Putamen (tissue), 1 donor: ENCODE results near the gene ANKS1A.

ENCODE experiments used
- DNase-seq: peaks from one replicate; pipeline ENCODE4 v3.0.0-alpha.2; 2016; ENCODE audit warnings: low spot score

The ANKS1A gene

DNA sequence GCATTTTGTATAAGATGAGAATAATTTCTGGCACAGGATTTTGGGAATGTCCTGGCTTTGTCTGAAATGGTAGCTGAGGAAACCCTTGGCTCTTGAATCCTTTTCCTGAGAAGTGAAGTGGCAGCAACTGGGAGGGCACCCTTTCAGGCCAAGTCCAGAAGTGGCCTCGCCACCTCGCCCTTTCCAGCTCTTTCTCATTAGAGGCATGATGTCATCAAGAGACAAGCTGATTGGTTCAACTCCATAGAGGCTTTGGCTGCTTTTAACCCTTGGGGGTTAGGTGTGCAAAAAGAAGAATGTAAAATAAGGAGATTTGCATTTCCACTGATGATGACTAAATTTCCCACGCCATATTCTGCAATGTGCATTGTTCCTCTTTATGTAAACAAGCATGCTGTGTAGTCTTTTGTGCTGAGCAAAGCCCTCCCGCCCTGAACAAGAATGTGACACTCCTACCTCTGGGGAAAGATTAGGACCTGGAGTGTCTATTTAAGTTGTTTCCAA, 135.5 kb downstream of the ANKS1A start:
- peak; percentile 80 for DNase-seq

DNA sequence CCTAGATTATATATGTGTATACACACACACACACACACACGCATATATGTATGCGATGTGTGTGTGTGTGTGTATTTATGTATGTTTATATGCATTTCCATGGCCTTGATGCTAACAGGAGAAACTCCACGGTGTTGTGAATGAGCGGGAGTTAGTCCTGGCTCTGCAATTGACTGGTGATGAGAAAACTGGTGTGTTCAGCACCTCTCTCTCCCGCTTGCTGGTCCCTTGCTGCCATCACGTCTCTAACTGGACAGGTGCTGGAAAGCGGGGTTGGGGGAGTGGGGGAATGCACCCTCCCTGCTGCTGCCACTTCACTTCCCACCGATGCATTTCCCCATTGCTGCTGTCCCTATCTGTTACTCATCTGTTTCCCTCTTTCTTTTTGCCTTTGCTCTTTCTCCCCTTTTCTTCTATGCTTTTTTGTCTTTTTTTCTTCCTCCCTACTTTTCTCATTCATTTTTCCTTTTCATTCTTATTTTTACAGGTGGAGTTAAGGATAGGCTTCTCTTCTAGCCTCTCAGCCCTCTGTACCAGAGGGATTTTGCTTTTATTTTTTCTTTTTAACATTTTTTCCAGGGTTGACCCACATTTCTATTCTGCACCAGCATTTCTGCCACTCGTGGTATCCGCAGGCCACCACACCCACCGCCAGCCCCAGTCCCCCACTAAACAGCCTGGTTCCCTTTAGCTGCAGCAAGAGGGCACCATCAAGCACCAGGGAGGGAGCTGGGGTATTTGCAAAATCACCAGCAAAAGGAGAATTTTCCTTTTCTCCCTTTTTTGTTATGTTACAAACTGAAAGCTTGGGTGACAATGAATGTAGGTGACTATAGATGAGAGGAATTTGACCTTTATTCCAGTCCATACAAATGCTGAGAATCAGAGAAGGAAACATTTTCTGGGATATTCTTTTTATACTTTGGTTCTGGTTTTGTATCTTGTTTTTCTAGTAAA, 136.5 kb downstream of the ANKS1A start:
- DNase-seq: no peak

DNA sequence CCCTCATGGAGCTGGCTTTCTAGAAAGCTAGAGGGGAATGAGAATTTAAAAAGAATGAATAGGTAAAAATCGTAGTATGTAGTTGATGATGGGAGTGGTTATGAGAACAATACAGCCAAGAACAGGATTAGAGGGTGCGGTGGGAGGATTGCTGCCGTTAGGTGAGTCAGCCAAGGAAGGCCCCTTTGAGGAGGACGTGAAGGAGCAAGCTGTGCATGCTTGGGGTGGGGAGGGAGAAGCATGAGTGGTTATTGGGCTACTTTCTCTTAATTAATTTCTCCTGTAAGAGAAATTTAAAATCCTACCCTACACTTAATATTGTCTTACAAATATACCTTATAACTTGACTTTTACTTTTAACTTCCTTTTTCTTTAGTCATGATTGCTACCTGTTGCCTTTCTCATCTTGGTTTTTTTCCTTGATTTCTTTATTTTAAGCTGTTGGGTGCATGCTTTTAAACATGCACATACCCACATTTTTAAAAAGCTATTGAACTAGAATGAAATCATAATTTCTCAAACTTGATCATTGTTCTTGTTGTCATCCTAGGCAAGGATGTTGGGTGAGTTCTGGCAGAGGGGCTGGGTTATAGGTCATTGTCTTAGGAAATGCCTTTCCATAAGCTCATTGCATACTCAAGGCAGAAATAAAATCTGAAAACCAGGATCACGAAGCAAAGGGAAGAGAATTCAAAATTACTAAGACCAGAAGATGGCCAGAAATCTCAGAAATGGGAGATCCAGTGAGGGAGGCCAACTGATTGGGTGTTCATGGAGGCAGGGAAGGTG, 137.6 kb downstream of the ANKS1A start:
- DNase-seq: no peak

DNA sequence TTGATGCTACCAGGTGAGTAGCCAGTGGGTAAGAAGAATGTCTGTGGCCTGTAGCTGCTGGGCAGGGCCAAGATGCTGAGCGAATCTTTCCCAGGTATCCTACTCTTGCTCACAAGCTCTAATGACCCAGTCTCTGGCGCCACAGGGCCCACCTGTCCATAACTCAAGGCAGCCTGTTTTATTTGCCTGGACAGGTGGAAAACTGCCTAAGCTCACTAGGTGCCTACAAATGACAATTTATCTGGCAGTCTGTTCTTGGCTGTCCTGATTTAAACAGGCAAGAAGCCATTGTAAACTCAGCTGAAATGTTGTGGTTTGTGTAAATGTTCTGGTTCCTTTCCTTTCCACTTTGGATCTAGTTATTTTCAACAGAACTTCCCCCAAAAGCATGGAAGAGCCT, 138.8 kb downstream of the ANKS1A start:
- no peak for DNase-seq

DNA sequence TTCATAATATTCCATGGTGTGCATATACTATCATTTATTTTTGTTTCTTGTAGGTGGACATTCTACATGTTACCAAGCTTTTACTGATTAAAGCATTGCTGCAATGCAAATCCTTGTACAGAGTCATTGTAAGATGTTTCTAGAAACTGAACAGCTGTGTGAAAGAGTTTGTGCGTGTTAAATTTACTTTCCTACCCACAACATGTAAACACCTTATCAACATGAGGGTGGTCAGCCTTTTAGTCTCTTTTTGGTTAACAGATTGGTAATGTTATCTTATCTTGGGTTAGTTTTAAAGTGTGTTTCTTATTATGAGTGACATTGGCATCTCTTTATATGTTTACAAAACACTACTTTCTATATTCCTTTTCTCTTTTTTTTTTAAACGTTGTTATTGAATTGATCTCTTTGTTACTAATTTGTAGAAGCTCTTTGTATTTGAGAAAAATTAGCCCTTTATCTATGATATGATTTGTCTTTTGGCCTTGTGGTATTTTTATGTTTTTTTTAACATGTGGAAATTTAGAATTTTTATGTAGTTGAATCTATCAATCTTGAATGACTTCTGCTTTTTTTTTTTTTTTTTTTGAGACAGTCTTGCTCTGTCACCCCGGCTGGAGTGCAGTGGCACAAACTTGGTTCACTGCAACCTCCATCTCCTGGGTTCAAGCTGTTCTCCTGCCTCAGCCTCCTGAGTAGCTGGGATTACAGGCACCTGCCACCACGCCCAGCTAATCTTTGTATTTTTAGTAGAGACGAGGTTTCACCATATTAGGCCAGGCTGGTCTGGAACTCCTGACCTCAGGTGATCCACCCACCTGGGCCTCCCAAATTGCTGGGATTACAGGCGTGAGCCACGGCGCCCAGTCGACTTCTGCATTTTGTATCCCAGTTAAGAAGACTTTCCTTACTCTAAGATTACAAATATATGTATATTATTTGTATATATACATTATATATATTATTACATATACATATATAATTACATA, 140.0 kb downstream of the ANKS1A start:
- no peak for DNase-seq

DNA sequence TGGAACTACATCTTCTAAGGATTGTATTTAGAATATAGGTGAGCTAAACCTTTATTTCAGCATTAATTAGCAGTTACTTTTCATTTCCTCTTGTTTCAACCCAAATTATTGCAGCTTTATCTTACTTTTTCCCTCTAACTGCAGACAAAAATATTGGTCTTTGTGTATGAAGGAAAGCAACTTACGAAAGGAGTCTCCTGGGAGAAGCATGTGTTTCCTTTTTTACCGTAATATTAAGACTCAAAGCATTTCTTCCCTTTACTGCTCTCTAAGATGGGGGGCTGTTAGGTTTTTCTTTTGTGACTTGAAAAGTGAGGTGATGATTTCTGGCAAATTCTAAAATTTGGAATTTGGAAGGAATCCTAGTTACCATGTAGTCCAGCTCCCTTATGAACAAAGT, 141.0 kb downstream of the ANKS1A start:
- no peak for DNase-seq

DNA sequence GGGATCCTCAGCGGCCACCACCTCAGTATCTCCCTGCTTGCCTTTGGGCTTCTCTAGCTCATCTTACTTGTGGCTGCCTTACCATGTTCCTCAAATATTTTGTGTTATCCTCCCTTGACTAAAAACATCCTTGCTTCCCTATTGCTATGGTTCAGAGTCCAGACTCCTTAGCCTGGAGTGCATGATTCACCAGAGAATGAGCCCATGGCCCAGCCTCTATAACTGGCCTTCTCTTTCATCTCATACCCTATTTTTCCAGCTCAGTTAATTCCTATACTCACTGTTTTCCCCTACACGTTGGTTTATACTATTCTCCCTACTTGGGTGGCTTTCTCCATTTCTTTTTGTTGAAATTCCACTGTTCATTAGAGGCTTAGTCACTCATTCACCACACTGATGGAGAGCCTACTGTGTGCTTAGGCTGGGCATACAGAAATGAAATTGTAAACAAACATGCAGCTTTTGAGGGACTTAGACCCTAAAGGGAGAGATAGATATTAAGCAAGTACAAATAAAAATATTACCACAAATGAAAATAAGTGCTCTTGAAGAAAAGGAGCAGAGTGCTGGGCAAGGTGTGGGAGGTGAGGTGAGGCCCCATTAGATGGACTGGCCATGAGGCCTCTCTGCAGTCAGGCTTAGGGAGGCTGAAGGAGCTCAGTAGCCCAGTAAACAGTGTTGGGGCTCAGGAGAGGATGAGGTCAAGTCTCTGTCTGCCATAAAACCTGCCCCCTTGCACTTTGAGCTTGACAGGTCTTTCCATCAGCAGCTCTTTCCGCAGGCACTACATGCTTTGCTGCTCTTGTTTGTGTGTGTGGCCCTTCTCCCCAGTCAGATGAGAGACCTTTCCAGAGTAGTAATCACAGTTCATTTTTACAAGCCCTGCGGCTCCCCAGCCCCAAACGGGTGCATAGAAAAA, 142.8 kb downstream of the ANKS1A start:
- no peak for DNase-seq

DNA sequence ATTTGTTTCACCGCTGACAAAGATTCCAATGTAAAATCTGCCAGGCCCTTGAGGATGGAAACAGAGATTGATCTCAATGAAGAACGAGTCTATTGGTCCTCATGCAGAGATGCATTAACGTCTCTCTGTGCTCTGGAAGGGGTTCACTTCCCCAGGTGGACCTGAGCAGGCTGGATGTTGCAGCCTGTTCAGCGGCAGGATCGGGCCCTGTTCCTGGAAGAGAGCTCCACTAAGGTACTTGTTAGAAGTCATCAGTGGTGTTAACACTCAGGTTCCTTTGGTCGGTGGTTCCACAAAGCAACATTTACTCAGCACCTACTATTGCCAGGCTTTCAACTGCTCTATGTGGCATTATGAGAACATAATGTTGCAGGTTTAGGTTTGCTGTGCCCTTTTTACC, 144.6 kb downstream of the ANKS1A start:
- no peak for DNase-seq

DNA sequence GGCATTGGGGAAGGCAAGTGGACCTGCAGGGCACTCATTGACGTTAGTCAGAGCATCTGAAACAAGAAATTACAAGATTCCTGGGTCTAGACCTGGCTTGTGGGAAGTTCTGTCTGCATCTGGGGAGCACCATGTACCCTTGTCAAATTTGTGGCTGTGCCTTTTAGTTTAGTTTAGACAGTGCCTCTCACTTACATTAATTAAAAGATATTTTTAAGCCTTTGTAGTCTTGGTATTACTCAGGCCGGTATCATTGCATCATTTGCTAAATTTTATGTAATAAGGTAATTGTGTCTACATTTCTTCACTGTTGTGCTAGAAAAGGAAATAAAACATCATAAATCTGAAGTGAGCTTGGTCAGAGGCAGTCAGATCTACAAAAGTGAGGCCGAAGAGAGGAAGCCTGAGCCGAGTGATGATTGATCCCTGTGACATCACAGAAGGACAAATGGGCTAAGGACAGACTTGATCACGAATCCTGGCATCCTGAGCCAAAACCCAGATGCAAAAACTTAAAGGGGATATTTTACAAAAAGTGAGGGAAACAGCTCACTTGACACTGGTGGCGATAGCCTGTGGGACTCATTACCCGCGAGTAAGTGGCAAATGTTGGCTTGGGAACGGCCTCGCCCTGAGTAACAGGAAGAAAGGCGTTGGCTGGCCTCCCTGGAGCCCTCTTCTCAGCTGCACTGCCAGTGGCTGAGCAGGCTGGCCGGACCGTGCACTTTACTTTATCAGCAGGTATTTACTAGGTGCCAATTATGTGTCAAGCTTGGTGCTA, 145.5 kb downstream of the ANKS1A start:
- no peak for DNase-seq

DNA sequence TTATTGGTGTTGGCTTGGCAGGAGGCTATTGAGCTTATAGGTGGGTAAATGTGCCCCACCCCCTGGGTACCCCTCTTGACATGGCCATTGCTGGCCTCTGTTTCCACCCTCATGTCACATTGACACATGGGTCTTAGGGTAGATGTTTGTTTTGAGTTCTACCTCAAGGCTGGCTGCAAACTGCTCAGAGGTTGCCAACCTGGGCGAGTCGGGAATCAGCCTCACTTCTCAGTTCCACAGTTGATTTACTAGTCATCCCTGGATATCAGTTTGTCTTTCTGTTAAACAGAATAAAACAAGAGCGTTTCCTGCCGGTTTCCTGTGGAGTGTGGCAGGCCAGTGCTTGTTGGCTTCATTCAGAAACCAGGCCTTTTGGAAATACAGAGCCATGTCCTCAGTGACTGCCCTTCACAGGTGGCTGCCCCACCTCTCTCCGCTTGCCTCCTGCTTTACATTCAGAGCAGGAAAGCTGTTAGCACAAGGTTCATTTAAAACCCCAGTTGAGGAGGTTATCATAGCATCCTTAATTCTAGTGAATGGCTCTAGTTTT, 146.5 kb downstream of the ANKS1A start:
- no peak for DNase-seq

DNA sequence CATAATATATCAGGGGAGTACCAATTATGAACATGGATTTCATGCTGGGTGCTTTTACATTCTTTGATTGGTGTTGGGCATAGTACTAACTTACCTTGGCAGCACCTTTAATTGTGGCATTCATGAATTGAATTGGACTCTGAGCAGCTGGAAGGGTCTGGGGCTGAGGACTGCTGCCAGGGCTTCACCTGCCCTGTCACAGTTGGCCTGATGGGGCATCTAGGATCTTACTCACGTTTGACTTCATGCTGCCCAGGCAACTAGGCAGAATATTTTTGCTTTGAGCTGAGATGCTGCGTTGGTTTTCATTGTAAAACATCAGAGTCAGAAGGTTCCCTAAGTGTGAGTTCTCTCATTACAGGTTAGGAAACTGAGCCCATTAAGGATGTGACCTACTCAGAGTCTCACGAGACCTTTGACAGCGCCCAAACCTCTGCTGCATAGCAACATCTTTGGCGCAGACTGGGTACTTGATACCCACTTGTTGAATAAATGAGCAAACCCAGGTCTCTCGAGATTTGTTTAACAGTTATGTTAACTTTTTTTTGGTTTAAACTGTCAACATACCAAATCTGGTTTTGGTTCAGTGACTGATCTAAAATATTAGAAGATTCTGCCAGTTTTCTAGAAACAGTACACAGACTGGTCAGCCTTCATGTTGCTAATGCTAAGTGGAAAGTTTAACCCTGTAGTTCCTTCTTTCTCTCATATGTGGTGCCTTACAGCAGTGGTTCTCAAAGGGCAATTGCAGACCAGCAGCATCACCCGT, 147.2 kb downstream of the ANKS1A start:
- no peak for DNase-seq

DNA sequence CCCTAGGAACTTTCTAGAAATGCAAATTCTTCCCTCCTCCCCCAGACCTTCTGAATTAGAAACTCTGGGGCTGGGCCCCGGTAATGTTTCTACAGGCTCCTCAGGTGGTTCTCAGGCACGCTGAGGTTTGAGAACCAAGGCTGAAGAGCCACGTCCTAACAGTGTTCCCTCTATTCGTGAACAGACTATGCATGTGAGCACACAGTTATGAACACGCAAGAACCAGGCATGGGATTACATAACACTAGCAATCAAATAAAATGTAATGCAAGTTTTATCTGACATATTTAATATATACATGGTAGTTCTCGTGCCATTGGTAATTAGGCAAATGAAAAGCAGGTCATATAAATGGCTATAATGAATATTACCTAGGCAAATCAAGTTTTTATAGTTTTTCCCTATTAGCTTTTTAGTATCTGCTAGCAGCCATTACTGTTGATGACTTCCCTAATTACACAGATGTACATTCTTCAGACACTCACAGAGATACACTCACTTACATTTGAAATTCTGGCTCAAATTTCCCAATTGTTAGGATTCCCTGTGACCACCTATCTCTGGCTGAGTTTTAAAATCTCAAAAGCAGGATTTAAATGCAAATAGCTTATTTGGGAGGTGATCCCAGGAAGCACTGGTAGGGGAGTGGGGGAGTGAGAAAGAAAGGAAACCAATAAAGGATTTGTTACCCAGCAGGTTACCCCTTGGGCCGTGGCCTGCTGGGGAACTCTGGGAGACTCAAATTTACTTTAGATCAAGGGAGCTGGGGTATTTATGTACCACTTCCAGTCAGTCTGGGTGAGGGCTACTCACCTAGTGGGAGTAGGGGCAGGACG, 148.0 kb downstream of the ANKS1A start:
- DNase-seq: no peak

DNA sequence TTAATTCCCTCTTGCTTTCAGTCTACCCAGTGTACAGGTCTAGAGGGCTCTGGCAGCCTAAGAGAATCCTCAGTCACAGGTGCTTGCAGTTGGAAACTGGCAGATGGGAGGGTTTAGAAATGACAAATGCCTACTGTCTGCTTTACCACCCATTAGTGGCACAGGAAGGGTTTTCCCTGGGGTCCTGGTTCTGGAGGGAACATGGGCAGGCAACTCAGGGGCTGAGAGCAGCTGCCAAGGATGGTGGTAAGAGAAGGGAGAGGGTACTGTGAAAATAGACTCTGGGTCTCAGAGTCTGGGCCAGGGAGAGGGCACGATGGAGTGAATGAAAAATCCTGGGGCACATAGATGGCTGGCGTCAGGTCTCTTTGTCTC, 148.6 kb downstream of the ANKS1A start:
- DNase-seq: no peak

DNA sequence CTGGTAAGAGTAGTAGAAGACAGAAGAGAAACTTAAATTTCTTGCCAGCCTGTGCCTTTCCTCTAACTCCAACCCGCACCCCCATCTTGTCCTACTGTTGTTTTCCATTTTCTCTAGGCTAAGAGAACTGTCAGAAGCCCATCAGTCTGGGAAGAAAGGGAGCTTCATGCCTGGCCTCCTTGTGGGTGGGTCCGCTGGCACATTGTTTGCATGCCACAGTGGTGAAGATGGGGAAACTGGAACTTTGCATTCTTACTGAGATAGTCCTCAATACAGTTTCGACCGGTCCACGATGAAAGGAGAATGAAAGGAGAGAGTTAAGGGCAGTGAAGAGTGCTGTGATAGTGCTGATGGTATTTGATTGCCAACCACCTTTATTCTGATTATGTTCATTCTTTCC, 149.0 kb downstream of the ANKS1A start:
- no peak for DNase-seq

DNA sequence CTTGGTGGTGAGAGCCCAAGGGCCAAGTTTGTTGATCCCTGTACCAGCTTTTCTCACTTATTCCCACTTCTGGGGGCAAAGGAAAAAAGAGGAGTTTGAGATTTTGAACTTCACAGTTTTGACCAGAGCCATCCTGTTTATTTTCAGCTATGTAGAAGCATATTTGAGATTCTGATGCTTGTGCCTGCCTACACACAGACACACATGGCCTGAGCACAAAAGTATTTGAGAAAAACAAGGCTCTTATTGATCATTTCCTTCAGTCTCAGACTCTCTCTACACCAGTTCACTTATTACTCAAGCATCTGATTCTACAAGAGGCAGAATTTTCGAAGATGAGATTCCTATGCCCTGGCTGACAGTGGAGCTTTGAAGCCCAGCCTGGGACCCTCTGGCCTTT, 151.3 kb downstream of the ANKS1A start:
- no peak for DNase-seq

DNA sequence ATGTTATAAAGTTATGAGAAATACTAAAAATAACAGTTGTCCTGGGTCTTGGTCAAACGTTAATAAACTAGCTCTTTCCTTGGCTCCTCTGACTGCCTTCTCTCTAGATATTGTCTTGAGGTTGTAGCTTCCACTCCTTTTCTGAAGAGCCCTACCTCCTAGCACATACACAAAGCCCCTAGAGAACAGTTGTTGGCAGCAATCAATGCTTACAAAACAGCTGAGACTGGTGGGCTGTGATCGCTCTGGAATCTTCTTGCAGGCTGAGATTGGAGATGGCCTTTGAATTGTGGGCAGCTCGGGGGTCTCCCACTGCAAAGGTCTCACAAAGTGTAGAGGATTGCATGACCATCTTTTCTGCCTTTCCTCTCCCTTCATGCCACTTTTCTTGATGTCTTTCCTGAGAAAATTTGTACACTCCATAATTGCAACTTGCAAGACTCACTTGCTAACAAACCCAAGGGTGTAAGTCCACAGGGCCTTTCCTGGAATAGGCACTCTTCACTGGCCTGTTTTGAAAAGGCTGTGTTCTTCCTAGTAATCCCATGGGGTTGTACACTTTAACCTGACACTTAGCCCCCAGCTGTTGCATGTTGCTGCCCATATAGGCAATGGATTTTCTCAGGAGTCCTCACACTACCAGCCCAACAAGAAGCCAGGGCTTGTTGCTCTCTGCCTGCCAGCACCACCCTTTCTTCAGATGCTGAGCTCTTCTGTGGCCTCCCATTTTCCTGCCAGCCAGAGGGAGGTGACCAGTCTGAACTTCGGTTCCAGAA, 152.2 kb downstream of the ANKS1A start:
- no peak for DNase-seq
